Stomach (tissue), 9 donors: ENCODE results near the gene FAM20C. TPM values are rescaled to one million over a fixed set of nuclear protein-coding genes. Genes with fewer than 3 reads are reported as not detected.

Source experiments
- DNase-seq, 2 donors: peaks; one replicate each; pipeline versions ENCODE4 v3.0.0 to v3.0.0-alpha.2; 2013 to 2019
- H3K27ac ChIP-seq, 5 donors: fragments of 200-600 bp in 4 of 5; sonication (generic) in 4 of 5; one replicate each; pipeline ENCODE4 v1.5.1; 2013 to 2019; ENCODE audit warnings: mild to moderate bottlenecking in 1 of 5, moderate library complexity in 1 of 5
- H3K27me3 ChIP-seq, 3 donors: fragments of 200-600 bp; sonication (generic); one replicate each; pipeline ENCODE4 v1.5.1; 2017 to 2019; ENCODE audit warnings: mixed run types in 1 of 3
- H3K36me3 ChIP-seq, 4 donors: fragments of 200-600 bp; sonication (generic); 1 replicate in 3 of 4; 2 replicates in 1 of 4; pipeline ENCODE4 v1.5.1; 2016 to 2019
- H3K4me1 ChIP-seq, 4 donors: fragments of 200-600 bp; sonication (generic); one replicate each; pipeline ENCODE4 v1.5.1; 2016 to 2019
- H3K4me3 ChIP-seq, 4 donors: fragments of 200-600 bp; sonication (generic) in 3 of 4; one replicate each; pipeline ENCODE4 v1.5.1; 2016 to 2019; ENCODE audit warnings: mild to moderate bottlenecking in 1 of 4
- H3K9me3 ChIP-seq, 4 donors: fragments of 200-600 bp; sonication (generic); one replicate each; pipeline ENCODE4 v1.5.1; 2016 to 2019
- EP300 ChIP-seq: sonication (generic); formaldehyde crosslinking; IDR thresholded peaks from one replicate; pipeline ENCODE4 v1.6.1; 2017; ENCODE audit warnings: antibody characterized with exemption
- POLR2A ChIP-seq, 4 donors: fragments of 450-650 bp; IDR thresholded peaks; one replicate each; pipeline ENCODE4 v1.6.1; 2016; ENCODE audit warnings: antibody characterized with exemption in 4 of 4, control low read depth in 2 of 4, mild to moderate bottlenecking in 1 of 4, moderate library complexity in 1 of 4
- POLR2AphosphoS5 ChIP-seq, 3 donors: sonication (generic); formaldehyde crosslinking; IDR thresholded peaks; one replicate each; pipeline ENCODE4 v1.6.1; 2016; ENCODE audit warnings: antibody characterized with exemption in 3 of 3
- WGBS, 5 donors: extraction: QIAGEN DNeasy Blood & Tissue Kit in 3 of 5; methylation state at CpG; one replicate each; pipeline versions ENCODE4 v1.1.5 to v1.1.7; 2013 to 2018; 5-methylcytosine and 5-hydroxymethylcytosine counted together
- intact Hi-C: fragments of 100-400 bp; cut with DNase I; formaldehyde crosslinking; loops from one replicate; pipeline ENCODE4 v1.15.1; 2023; ENCODE audit warnings: low total_unique reads
- polyA plus RNA-seq, 3 donors: library from polyadenylated mRNA; stranded (reverse); fragments of 200-250 nt; gene quantifications; one replicate each; pipeline ENCODE4 v1.2.3, GENCODE V29; 2013
- total RNA-seq, 5 donors: library from RNA; depleted of rRNA; stranded (reverse); fragments of >200 nt; gene quantifications; one replicate each; pipeline versions ENCODE4 v1.1.0 to v1.2.3, GENCODE V29; 2014 to 2016
- TF ChIP-seq, protein P1 (sequence below), 7 experiments: fragments of 450-650 bp in 4 of 7; fragments of 200-600 bp in 3 of 7; sonication (generic) in 3 of 7; IDR thresholded peaks; one replicate each; pipeline ENCODE4 v1.5.1; 2016 to 2019; ENCODE audit warnings: antibody characterized with exemption in 7 of 7, control low read depth in 2 of 7, mild to moderate bottlenecking in 1 of 7
- donor health status: healthy with polysubstance abuse.
- donor health status: Bipolar disorder and iron deficiency.
- donor health status: healthy.

FAM20C gene
- total and polyA plus RNA-seq, 8 donors, result 19.1 to 89.8 (median 34.5) TPM

DNA sequence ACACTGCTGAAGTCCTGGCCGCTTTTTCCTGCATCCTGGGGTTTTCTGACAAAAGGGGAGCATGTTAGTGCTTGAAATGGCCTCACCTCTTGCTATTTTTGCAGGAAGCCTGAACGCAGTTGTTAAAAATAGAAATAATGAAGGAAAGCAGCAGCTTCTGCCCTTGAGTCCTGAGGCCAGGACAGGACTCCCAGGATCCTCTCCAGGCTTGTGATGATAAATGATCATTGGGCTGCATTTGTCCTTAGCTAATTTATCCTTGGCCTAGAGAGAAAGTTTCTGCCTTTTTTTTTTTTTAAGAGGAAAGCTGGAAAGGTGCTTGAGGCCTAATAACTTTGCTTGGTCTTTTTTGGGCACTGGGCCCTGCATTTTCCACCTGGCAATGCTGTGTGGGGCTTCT, 17.7 kb upstream of the FAM20C start:
- Histone ChIP-seq H3K9me3 (no peaks in the 10 kb centered on the region), H3K4me1 (peaks cover 0 to 18% (median 0%) of the 10 kb centered on the region in 4 donors), H3K36me3 (no peaks in the 10 kb centered on the region), H3K27me3 (peaks cover 0 to 3% (median 0%) of the 10 kb centered on the region in 3 donors), H3K27ac (peak overlapping the region in 1 of 5 donors; percentile 61), H3K4me3 (no peak overlapping the region)
- intact Hi-C loops, result no loop called here
- WGBS, 5 donors, result 69 to 90% (median 73%) methylated on average over 2 of the region's 2 CpGs
- no peak for DNase-seq
- no peak for TF ChIP-seq EP300
- TF ChIP-seq POLR2AphosphoS5 (IDR thresholded peaks at IDR 0.05), result no peak
- no peak for TF ChIP-seq POLR2A (IDR thresholded peaks at IDR 0.05)
- TF ChIP-seq, protein P1, sequence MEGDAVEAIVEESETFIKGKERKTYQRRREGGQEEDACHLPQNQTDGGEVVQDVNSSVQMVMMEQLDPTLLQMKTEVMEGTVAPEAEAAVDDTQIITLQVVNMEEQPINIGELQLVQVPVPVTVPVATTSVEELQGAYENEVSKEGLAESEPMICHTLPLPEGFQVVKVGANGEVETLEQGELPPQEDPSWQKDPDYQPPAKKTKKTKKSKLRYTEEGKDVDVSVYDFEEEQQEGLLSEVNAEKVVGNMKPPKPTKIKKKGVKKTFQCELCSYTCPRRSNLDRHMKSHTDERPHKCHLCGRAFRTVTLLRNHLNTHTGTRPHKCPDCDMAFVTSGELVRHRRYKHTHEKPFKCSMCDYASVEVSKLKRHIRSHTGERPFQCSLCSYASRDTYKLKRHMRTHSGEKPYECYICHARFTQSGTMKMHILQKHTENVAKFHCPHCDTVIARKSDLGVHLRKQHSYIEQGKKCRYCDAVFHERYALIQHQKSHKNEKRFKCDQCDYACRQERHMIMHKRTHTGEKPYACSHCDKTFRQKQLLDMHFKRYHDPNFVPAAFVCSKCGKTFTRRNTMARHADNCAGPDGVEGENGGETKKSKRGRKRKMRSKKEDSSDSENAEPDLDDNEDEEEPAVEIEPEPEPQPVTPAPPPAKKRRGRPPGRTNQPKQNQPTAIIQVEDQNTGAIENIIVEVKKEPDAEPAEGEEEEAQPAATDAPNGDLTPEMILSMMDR (IDR thresholded peaks at IDR 0.05), result no peak

DNA sequence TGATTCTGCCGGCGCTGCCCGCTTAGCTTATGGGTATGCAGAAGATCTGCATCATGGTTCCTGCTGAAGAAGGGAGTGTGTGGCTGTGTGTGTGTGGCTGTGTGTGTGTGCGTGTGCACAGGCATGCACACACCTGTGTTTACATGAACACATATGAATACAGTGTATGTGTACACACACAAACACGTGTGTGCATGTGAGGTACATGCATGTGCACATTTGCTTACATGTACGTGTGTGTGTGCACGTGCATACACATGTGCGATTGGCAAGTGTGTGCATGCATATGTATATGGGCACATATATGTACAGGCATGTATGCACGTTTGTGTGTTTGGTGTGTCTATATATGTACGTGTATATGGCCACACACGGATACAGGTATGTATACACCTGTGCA, 16.4 kb upstream of the FAM20C start:
- H3K36me3 ChIP-seq, result no peaks in the 10 kb centered on the region
- TF ChIP-seq POLR2AphosphoS5 (IDR thresholded peaks at IDR 0.05) (no peak), POLR2A (IDR thresholded peaks at IDR 0.05) (no peak), EP300 (no peak)
- TF ChIP-seq, protein P1 (IDR thresholded peaks at IDR 0.05), result no peak
- peaks cover 0 to 18% (median 0%) of the 10 kb centered on the region in 4 donors for H3K4me1 ChIP-seq
- peaks cover 0 to 3% (median 0%) of the 10 kb centered on the region in 3 donors for H3K27me3 ChIP-seq
- 89 to 95% (median 94%) methylated on average over 10 to 11 of the region's 11 CpGs for WGBS, 5 donors
- intact Hi-C loops, result no loop called here
- H3K27ac ChIP-seq, result no peak overlapping the region
- DNase-seq, result no peak
- H3K9me3 ChIP-seq, result no peaks in the 10 kb centered on the region
- no peak overlapping the region for H3K4me3 ChIP-seq

DNA sequence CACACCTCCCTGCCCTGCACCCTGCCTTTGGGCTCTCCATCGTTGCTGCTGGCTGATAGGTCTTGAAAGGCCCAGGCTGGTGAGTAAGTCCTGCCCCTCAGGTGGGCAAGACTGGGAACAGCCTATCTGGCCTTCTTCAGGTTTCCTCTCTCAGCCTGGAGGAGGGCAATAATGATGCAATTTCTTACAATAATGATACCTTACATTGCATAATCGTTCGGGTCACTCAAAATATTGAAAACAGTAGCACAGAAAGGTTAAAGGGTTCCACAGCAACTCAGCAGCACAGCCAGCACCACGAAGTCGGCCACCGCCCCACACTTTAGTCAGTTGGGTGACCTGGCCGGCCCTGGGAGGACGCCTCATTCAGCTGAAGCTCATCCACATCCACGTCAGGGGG, 16.0 kb upstream of the FAM20C start:
- H3K4me1 ChIP-seq, result peaks cover 0 to 18% (median 0%) of the 10 kb centered on the region in 4 donors
- H3K36me3 ChIP-seq, result no peaks in the 10 kb centered on the region
- no peak overlapping the region for H3K27ac ChIP-seq
- 79 to 88% (median 86%) methylated on average over 9 of the region's 9 CpGs for WGBS, 5 donors
- TF ChIP-seq POLR2AphosphoS5 (IDR thresholded peaks at IDR 0.05) (no peak), EP300 (no peak), POLR2A (IDR thresholded peaks at IDR 0.05) (no peak)
- TF ChIP-seq, protein P1 (IDR thresholded peaks at IDR 0.05), result no peak
- H3K27me3 ChIP-seq, result peaks cover 0 to 3% (median 0%) of the 10 kb centered on the region in 3 donors
- intact Hi-C loops, result no loop called here
- no peak for DNase-seq
- H3K4me3 ChIP-seq, result no peak overlapping the region
- H3K9me3 ChIP-seq, result no peaks in the 10 kb centered on the region

DNA sequence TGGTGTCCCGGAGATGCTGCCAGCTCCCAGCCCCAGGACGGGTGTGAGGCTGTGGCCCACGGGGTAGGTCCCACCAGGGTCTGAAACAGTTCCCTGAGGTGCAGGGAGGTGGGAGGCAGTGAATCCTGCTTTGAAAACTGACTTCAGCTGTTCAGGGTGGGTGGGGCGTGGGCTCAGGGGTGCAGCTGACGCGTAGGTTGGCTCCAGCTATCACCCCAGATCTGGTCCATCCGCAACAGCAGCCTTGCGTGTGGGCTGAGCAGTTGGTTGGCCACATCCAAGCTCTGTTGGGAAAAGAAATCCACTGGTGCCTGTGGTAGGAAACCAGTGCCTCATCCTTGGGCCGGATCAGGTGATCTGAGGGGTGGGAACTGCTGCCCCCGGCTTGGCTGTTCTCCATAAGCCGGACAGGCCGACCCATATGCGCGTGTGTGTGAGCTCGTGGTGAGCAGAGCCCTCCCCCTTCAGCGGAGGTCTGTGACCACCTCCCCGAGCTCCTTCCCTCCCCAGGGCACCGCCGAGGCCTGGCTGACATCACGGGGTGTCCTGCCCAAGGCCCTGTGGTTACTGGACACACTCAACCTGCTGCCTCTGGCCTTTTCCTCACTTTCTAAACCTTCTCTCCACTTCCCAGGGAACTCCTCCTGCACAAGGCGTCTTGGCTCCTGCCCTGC, 15.4 kb upstream of the FAM20C start:
- Histone ChIP-seq H3K36me3 (no peaks in the 10 kb centered on the region), H3K4me1 (peaks cover 0 to 18% (median 0%) of the 10 kb centered on the region in 4 donors), H3K9me3 (no peaks in the 10 kb centered on the region), H3K4me3 (no peak overlapping the region), H3K27ac (no peak overlapping the region), H3K27me3 (peaks cover 0 to 3% (median 0%) of the 10 kb centered on the region in 3 donors)
- no peak for DNase-seq
- WGBS, 5 donors, result 86 to 93% (median 89%) methylated on average over 19 to 21 of the region's 21 CpGs
- intact Hi-C loops, result no loop called here
- TF ChIP-seq EP300, result no peak
- TF ChIP-seq, protein P1 (IDR thresholded peaks at IDR 0.05), result no peak
- TF ChIP-seq POLR2A (IDR thresholded peaks at IDR 0.05), result no peak
- TF ChIP-seq POLR2AphosphoS5 (IDR thresholded peaks at IDR 0.05), result no peak
